ENCODE data around the gene ADGRB2. TPM values are rescaled to one million over a fixed set of nuclear protein-coding genes. Genes with fewer than 3 reads are reported as not detected.

Gene ADGRB2
- total RNA-seq, 4 donors from 2014 or later = 1.6 to 10.5 (median 4.1) TPM

- no peaks in the 10 kb centered on the region for H3K36me3 ChIP-seq
- no peaks in the 10 kb centered on the region for H3K27me3 ChIP-seq
- H3K27ac ChIP-seq = peak overlapping the region in 1 of 4 donors; percentile 87
- H3K4me3 ChIP-seq = no peak overlapping the region
- no peaks in the 10 kb centered on the region for H3K9me3 ChIP-seq
- 32 to 49% methylated on average over 5 to 7 of the region's 7 CpGs for WGBS, 2 donors
- peaks cover 0 to 32% (median 28%) of the 10 kb centered on the region in 4 donors for H3K4me1 ChIP-seq
- no peak for DNase-seq (ENCODE audit: low spot score in 2 of 2)
- no peak for TF ChIP-seq CTCF (IDR thresholded peaks at IDR 0.05)
- TF ChIP-seq POLR2A (IDR thresholded peaks at IDR 0.05) = no peak
- TF ChIP-seq EP300 (IDR thresholded peaks at IDR 0.05) = no peak
These were observed 11.9 kb downstream of the ADGRB2 start for GRCh38 chr1:31752258-31752657.

GRCh38 chr1:31751822-31752241 is 12.3 kb downstream of the ADGRB2 start:
- Histone ChIP-seq H3K4me1 (peaks cover 0 to 32% (median 29%) of the 10 kb centered on the region in 4 donors), H3K27me3 (no peaks in the 10 kb centered on the region), H3K27ac (no peak overlapping the region), H3K9me3 (no peaks in the 10 kb centered on the region), H3K4me3 (no peak overlapping the region), H3K36me3 (no peaks in the 10 kb centered on the region)
- 75 to 86% methylated on average over 5 of the region's 5 CpGs for WGBS, 2 donors
- DNase-seq (ENCODE audit: low spot score in 2 of 2) = no peak
- TF ChIP-seq POLR2A (IDR thresholded peaks at IDR 0.05) (no peak), EP300 (IDR thresholded peaks at IDR 0.05) (no peak), CTCF (IDR thresholded peaks at IDR 0.05) (no peak)

- no peak for DNase-seq (ENCODE audit: low spot score in 2 of 2)
- Histone ChIP-seq H3K36me3 (no peaks in the 10 kb centered on the region), H3K27ac (no peak overlapping the region), H3K27me3 (no peaks in the 10 kb centered on the region), H3K4me3 (no peak overlapping the region), H3K4me1 (peaks cover 0 to 39% (median 30%) of the 10 kb centered on the region in 4 donors), H3K9me3 (no peaks in the 10 kb centered on the region)
- TF ChIP-seq CTCF (IDR thresholded peaks at IDR 0.05) (no peak), POLR2A (IDR thresholded peaks at IDR 0.05) (no peak), EP300 (IDR thresholded peaks at IDR 0.05) (no peak)
- WGBS, 2 donors = 58 to 60% methylated on average over 11 of the region's 11 CpGs
These were observed 13.2 kb downstream of the ADGRB2 start for GRCh38 chr1:31750858-31751510.

GRCh38 chr1:31749785-31750735 is 14.1 kb downstream of the ADGRB2 start:
- H3K4me1 ChIP-seq = peaks cover 0 to 39% (median 29%) of the 10 kb centered on the region in 4 donors
- H3K36me3 ChIP-seq = no peaks in the 10 kb centered on the region
- no peak overlapping the region for H3K27ac ChIP-seq
- TF ChIP-seq POLR2A (IDR thresholded peaks at IDR 0.05) (no peak), EP300 (IDR thresholded peaks at IDR 0.05) (no peak), CTCF (IDR thresholded peaks at IDR 0.05) (no peak)
- no peaks in the 10 kb centered on the region for H3K9me3 ChIP-seq
- no peaks in the 10 kb centered on the region for H3K27me3 ChIP-seq
- 73 to 74% methylated on average over 7 of the region's 7 CpGs for WGBS, 2 donors
- DNase-seq (ENCODE audit: low spot score in 2 of 2) = no peak
- H3K4me3 ChIP-seq = no peak overlapping the region

- TF ChIP-seq EP300 (IDR thresholded peaks at IDR 0.05) (no peak), POLR2A (IDR thresholded peaks at IDR 0.05) (no peak), CTCF (IDR thresholded peaks at IDR 0.05) (no peak)
- H3K9me3 ChIP-seq = no peaks in the 10 kb centered on the region
- peaks cover 0 to 24% (median 14%) of the 10 kb centered on the region in 4 donors for H3K4me1 ChIP-seq
- H3K36me3 ChIP-seq = no peaks in the 10 kb centered on the region
- WGBS, 2 donors = 79 to 88% methylated on average over 4 of the region's 4 CpGs
- no peak for DNase-seq (ENCODE audit: low spot score in 2 of 2)
- no peak overlapping the region for H3K27ac ChIP-seq
- no peak overlapping the region for H3K4me3 ChIP-seq
- H3K27me3 ChIP-seq = no peaks in the 10 kb centered on the region
These were observed 15.8 kb downstream of the ADGRB2 start for GRCh38 chr1:31748365-31748764.
